Forelimb muscle (tissue), 1 donor: ENCODE data around the gene GPR152. TPM values are rescaled to one million over a fixed set of nuclear protein-coding genes. Genes with fewer than 3 reads are reported as not detected.

ENCODE experiments used
- DNase-seq: peaks from one replicate; pipeline ENCODE4 v3.0.0-alpha.2; 2013; ENCODE audit warnings: low read depth
- polyA plus RNA-seq: library from polyadenylated mRNA; unstranded; fragments of 120-200 nt; gene quantifications from one replicate; pipeline ENCODE4 v1.2.1, GENCODE V29; 2013; ENCODE audit not compliant: insufficient read length

Gene GPR152
- polyA plus RNA-seq = not detected

GRCh38 chr11:67452141-67452952 is at the start of gene GPR152:
Gene GPR152, minus strand, starts transcription at chr11:67452729. Its CDS starts 5 bp downstream, at chr11:67452724.
- DNase-seq = no peak

- DNase-seq = no peak
Measured at GRCh38 chr11:67501854-67502253, 49.3 kb upstream of the GPR152 start.

- DNase-seq = no peak
Measured at GRCh38 chr11:67500831-67501715, 48.5 kb upstream of the GPR152 start.

- no peak for DNase-seq
Measured at GRCh38 chr11:67500484-67500821, 47.9 kb upstream of the GPR152 start.

- DNase-seq = no peak
Measured at GRCh38 chr11:67499808-67500483, 47.4 kb upstream of the GPR152 start.

- no peak for DNase-seq
Measured at GRCh38 chr11:67498544-67498972, 46.0 kb upstream of the GPR152 start.

- DNase-seq = no peak
Measured at GRCh38 chr11:67497656-67498291, 45.2 kb upstream of the GPR152 start.

- no peak for DNase-seq
Measured at GRCh38 chr11:67496113-67496512, 43.6 kb upstream of the GPR152 start.

GRCh38 chr11:67495234-67496005 is 42.9 kb upstream of the GPR152 start:
- DNase-seq = no peak

- DNase-seq = no peak
Measured at GRCh38 chr11:67494371-67495233, 42.1 kb upstream of the GPR152 start.

- no peak for DNase-seq
Measured at GRCh38 chr11:67493548-67494370, 41.2 kb upstream of the GPR152 start.

GRCh38 chr11:67492801-67493547 is 40.4 kb upstream of the GPR152 start:
- no peak for DNase-seq

GRCh38 chr11:67492069-67492727 is 39.7 kb upstream of the GPR152 start:
- DNase-seq = no peak

- DNase-seq = no peak
Measured at GRCh38 chr11:67491276-67492068, 38.9 kb upstream of the GPR152 start.

GRCh38 chr11:67490727-67491065 is 38.2 kb upstream of the GPR152 start:
- DNase-seq = no peak

- DNase-seq = no peak
Measured at GRCh38 chr11:67489885-67490726, 37.6 kb upstream of the GPR152 start.
